CD14-positive monocyte (primary cell): Measurements from ENCODE around the gene TIMP2. TPM values are rescaled to one million over a fixed set of nuclear protein-coding genes. Genes with fewer than 3 reads are reported as not detected.

Experiments
- DNase-seq, 3 donors: peaks; one replicate each; pipeline ENCODE4 v3.0.0-alpha.2; 2011 to 2022
- H2AFZ ChIP-seq: 2 replicates; pipeline ENCODE4 v1.6.0; 2012; ENCODE audit warnings: mild to moderate bottlenecking, low read depth, low read length, inconsistent platforms; ENCODE audit not compliant: insufficient read depth, poor library complexity, severe bottlenecking
- H3K27ac ChIP-seq, 2 donors: 1 replicate in 1 of 2; 2 replicates in 1 of 2; pipeline ENCODE4 v1.5.1; 2012 to 2013; ENCODE audit warnings: low read length in 2 of 2, control low read depth in 1 of 2, inconsistent platforms in 1 of 2, low read depth in 1 of 2, mild to moderate bottlenecking in 1 of 2
- H3K27me3 ChIP-seq, 2 donors: one replicate each; pipeline versions ENCODE4 v1.6.0 to v1.6.1; 2011 to 2013; ENCODE audit warnings: low read length in 2 of 2; ENCODE audit not compliant: control insufficient read depth in 2 of 2, insufficient read depth in 2 of 2
- H3K36me3 ChIP-seq, 2 donors: replicated peaks in 1 of 2; 1 replicate in 1 of 2; 2 replicates in 1 of 2; pipeline versions ENCODE4 v1.5.1 to v1.6.1; 2012 to 2013; ENCODE audit warnings: low read length in 2 of 2, control low read depth in 1 of 2, inconsistent platforms in 1 of 2, mild to moderate bottlenecking in 1 of 2; ENCODE audit not compliant: insufficient read depth in 2 of 2, control insufficient read depth in 1 of 2
- H3K4me1 ChIP-seq, 2 donors: 1 replicate in 1 of 2; 2 replicates in 1 of 2; pipeline versions ENCODE4 v1.5.1 to v1.6.1; 2012 to 2013; ENCODE audit warnings: low read length in 2 of 2, control low read depth in 1 of 2, inconsistent platforms in 1 of 2, mild to moderate bottlenecking in 1 of 2, moderate library complexity in 1 of 2; ENCODE audit not compliant: insufficient read depth in 2 of 2, control insufficient read depth in 1 of 2
- H3K4me2 ChIP-seq: replicated peaks from 2 replicates; pipeline ENCODE3; 2012; ENCODE audit warnings: low read length, moderate library complexity, mild to moderate bottlenecking; ENCODE audit not compliant: poor library complexity, severe bottlenecking; ENCODE audit errors: extremely low read depth
- H3K4me3 ChIP-seq, 3 experiments: fragments of 200-600 bp in 1 of 3; sonication (generic) in 1 of 3; replicated peaks in 1 of 3; 1 replicate in 2 of 3; 2 replicates in 1 of 3; pipeline ENCODE4 v1.5.1; 2011 to 2013; ENCODE audit warnings: low read length in 3 of 3, mild to moderate bottlenecking in 3 of 3, control low read depth in 2 of 3, low read depth in 2 of 3, inconsistent platforms in 1 of 3, moderate library complexity in 1 of 3
- H3K79me2 ChIP-seq: 2 replicates; pipeline ENCODE4 v1.6.0; 2012; ENCODE audit warnings: mild to moderate bottlenecking, control low read depth, inconsistent platforms, low read length, moderate library complexity; ENCODE audit not compliant: insufficient read depth
- H3K9ac ChIP-seq: 2 replicates; pipeline ENCODE4 v1.6.0; 2017; ENCODE audit warnings: low read length, mild to moderate bottlenecking; ENCODE audit not compliant: insufficient read depth, poor library complexity, severe bottlenecking
- H3K9me3 ChIP-seq, 2 donors: replicated peaks in 1 of 2; 1 replicate in 1 of 2; 2 replicates in 1 of 2; pipeline versions ENCODE4 v1.5.1 to v1.6.1; 2012 to 2013; ENCODE audit warnings: low read length in 2 of 2, control low read depth in 1 of 2; ENCODE audit not compliant: control insufficient read depth in 1 of 2, insufficient read depth in 1 of 2
- H4K20me1 ChIP-seq: 2 replicates; pipeline ENCODE4 v1.6.0; 2012; ENCODE audit warnings: mild to moderate bottlenecking, low read length, control low read depth, moderate library complexity; ENCODE audit not compliant: insufficient read depth
- H3K27ac Mint-ChIP-seq, 7 donors: one replicate each; pipeline ENCODE4 v1.8.0; 2020; ENCODE audit warnings: mild to moderate bottlenecking in 7 of 7, mixed read lengths in 7 of 7, moderate library complexity in 6 of 7, inconsistent platforms in 2 of 7
- H3K27me3 Mint-ChIP-seq, 3 donors: one replicate each; pipeline ENCODE4 v1.8.0; 2021 to 2022; ENCODE audit warnings: low read depth in 3 of 3, mild to moderate bottlenecking in 3 of 3, mixed read lengths in 3 of 3, moderate library complexity in 3 of 3, inconsistent platforms in 1 of 3
- H3K36me3 Mint-ChIP-seq, 2 donors: one replicate each; pipeline ENCODE4 v1.8.0; 2020; ENCODE audit warnings: mixed read lengths in 2 of 2, inconsistent platforms in 1 of 2, mild to moderate bottlenecking in 1 of 2
- H3K4me1 Mint-ChIP-seq: one replicate; pipeline ENCODE4 v1.8.0; 2020; ENCODE audit warnings: mild to moderate bottlenecking, mixed read lengths
- H3K4me3 Mint-ChIP-seq, 2 donors: one replicate each; pipeline ENCODE4 v1.8.0; 2020; ENCODE audit warnings: mild to moderate bottlenecking in 2 of 2, mixed read lengths in 2 of 2, moderate library complexity in 1 of 2
- H3K9me3 Mint-ChIP-seq, 7 donors: one replicate each; pipeline ENCODE4 v1.8.0; 2020 to 2022; ENCODE audit warnings: mixed read lengths in 7 of 7, mild to moderate bottlenecking in 6 of 7, moderate library complexity in 6 of 7, inconsistent platforms in 2 of 7
- WGBS: methylation state at CpG from one replicate; pipeline ENCODE4 v1.1.5; 2013; ENCODE audit warnings: missing lambda C conversion rate; ENCODE audit not compliant: insufficient coverage; 5-methylcytosine and 5-hydroxymethylcytosine counted together
- intact Hi-C, 2 donors: fragments of 100-400 bp; cut with micrococcal nuclease; formaldehyde crosslinking; loops; one replicate each; pipeline versions ENCODE4 v1.15.0 to v1.15.1; 2023
- polyA plus RNA-seq, 3 donors: library from polyadenylated mRNA; depleted of rRNA in 1 of 3; unstranded in 2 of 3; stranded (reverse) in 1 of 3; fragments of 300-500 nt in 2 of 3; fragments of >200 nt in 1 of 3; fragmentation: Illumina TruSeq in 2 of 3; gene quantifications; 1 replicate in 2 of 3; 2 replicates in 1 of 3; pipeline ENCODE4 v1.2.3, GENCODE V29; 2012 to 2021
- TF ChIP-seq, protein P1 (sequence below): fragments of 200-600 bp; IDR thresholded peaks from one replicate; pipeline ENCODE4 v1.8.0; 2022; ENCODE audit warnings: antibody characterized with exemption, mild to moderate bottlenecking

The TIMP2 gene
- polyA plus RNA-seq, 3 donors, result 4.5 to 101 (median 6.4) TPM

DNA sequence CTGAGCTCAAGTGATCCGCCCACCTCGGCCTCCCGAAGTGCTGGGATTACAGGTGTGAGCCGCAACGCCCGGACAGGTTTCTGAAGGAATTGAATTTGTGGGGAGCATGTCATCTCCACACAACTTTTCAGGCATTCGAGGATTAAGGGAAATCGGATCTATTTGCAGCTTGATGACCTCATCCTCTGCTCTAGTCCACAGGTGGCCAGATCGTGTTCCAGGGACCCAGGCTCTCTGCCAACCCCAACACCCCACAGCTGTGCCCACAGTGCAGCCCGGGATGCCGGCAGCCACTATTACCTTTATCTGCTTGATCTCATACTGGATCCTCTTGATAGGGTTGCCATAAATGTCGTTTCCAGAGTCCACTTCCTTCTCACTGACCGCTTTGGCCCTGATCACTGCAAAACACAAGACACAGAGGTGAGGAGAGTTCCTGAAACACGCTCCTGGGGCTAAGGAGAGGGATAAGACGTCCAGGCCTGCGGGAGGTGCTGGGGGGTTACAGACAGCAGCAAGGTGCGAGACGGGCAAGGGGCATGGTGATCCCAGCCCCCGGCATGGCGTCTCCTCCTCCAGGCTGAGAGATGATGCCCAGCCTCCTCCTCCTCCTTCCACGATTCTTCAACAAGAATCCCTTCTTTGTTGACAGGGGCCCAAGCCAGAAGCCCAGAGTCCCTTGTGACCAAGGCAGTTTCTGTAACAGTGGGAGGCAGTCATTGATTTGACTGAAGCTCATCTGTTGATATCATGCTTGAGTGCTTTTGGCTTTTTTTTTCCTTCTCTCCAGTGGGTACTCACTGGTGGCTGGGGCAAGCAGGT, 51.5 kb downstream of the TIMP2 start:
- Mint-ChIP-seq H3K4me1 (peaks cover 48% of the 10 kb centered on the region), H3K9me3 (peaks cover 0 to 2% (median 0%) of the 10 kb centered on the region in 7 donors), H3K27me3 (peaks cover 0 to 2% (median 0%) of the 10 kb centered on the region in 3 donors), H3K4me3 (no peak overlapping the region), H3K36me3 (peaks cover 62 to 79% of the 10 kb centered on the region in 2 donors), H3K27ac (peak overlapping the region; percentile 6 to 83 (median 57))
- Histone ChIP-seq H3K79me2 (peaks cover 80% of the 10 kb centered on the region), H3K4me3 (no peak overlapping the region), H3K36me3 (peaks cover 40 to 69% of the 10 kb centered on the region in 2 donors), H4K20me1 (peaks cover 89% of the 10 kb centered on the region), H3K27me3 (no peaks in the 10 kb centered on the region), H3K9ac (no peak overlapping the region), H3K4me2 (no peak overlapping the region), H2AFZ (no peak overlapping the region), H3K9me3 (no peaks in the 10 kb centered on the region), H3K4me1 (peaks cover 23 to 29% of the 10 kb centered on the region in 2 donors), H3K27ac (peak overlapping the region; percentile 11 to 46)
- intact Hi-C loops, result no loop called here
- TF ChIP-seq, protein P1, sequence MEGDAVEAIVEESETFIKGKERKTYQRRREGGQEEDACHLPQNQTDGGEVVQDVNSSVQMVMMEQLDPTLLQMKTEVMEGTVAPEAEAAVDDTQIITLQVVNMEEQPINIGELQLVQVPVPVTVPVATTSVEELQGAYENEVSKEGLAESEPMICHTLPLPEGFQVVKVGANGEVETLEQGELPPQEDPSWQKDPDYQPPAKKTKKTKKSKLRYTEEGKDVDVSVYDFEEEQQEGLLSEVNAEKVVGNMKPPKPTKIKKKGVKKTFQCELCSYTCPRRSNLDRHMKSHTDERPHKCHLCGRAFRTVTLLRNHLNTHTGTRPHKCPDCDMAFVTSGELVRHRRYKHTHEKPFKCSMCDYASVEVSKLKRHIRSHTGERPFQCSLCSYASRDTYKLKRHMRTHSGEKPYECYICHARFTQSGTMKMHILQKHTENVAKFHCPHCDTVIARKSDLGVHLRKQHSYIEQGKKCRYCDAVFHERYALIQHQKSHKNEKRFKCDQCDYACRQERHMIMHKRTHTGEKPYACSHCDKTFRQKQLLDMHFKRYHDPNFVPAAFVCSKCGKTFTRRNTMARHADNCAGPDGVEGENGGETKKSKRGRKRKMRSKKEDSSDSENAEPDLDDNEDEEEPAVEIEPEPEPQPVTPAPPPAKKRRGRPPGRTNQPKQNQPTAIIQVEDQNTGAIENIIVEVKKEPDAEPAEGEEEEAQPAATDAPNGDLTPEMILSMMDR, result no peak
- no peak for DNase-seq
- 59% methylated on average over 9 of the region's 21 CpGs for WGBS

DNA sequence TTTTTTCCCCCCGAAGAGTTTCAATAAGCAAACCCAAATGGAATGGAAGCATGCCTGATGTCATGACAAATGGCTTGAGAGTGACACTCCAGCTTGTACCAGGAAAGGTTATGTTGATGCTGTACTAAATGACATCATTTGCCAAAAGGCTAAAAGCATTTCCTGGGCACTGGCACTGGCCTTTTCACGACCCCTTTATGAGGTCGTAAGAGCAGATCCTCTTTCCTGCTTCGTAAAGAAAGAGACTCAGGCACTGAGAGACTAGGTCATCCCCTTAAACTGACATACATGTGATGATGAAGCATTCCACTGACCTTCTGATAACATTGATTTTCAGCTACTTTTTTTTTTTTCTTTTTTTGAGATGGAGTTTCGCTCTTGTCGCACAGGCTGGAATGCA, 52.7 kb downstream of the TIMP2 start:
- Histone ChIP-seq H3K36me3 (peaks cover 50 to 69% of the 10 kb centered on the region in 2 donors), H3K79me2 (peaks cover 78% of the 10 kb centered on the region), H3K9ac (no peak overlapping the region), H3K4me3 (no peak overlapping the region), H2AFZ (no peak overlapping the region), H3K4me2 (no peak overlapping the region), H3K9me3 (no peaks in the 10 kb centered on the region), H4K20me1 (peaks cover 79% of the 10 kb centered on the region), H3K27me3 (no peaks in the 10 kb centered on the region), H3K27ac (peak overlapping the region in 1 of 2 donors; percentile 1), H3K4me1 (peaks cover 27 to 35% of the 10 kb centered on the region in 2 donors)
- Mint-ChIP-seq H3K27ac (peak overlapping the region in 6 of 7 donors; percentile 15 to 89 (median 64)), H3K9me3 (no peaks in the 10 kb centered on the region), H3K4me3 (no peak overlapping the region), H3K27me3 (peaks cover 0 to 2% (median under 1%) of the 10 kb centered on the region in 3 donors), H3K4me1 (peaks cover 54% of the 10 kb centered on the region), H3K36me3 (peaks cover 64 to 81% of the 10 kb centered on the region in 2 donors)
- intact Hi-C loops, result no loop called here
- 56% methylated on average over 4 of the region's 6 CpGs for WGBS
- TF ChIP-seq, protein P1, result no peak
- peak; percentile 18 to 52 (median 38) for DNase-seq
